Ramos (cell line): ENCODE results near the gene SH2D3A.
"Not testable (repeated sequence)": the region's sequence is repeated elsewhere in the genome, so short reads cannot be mapped to it uniquely, and the experiment has no call there.

Experiments
- in situ Hi-C: fragments of 300-500 bp; cut with MboI; formaldehyde crosslinking; loops from one replicate; pipeline ENCODE4 v1.14.3; 2022; ENCODE audit warnings: low sequenced_read_pairs; ENCODE audit not compliant: unreplicated experiment

SH2D3A gene

DNA sequence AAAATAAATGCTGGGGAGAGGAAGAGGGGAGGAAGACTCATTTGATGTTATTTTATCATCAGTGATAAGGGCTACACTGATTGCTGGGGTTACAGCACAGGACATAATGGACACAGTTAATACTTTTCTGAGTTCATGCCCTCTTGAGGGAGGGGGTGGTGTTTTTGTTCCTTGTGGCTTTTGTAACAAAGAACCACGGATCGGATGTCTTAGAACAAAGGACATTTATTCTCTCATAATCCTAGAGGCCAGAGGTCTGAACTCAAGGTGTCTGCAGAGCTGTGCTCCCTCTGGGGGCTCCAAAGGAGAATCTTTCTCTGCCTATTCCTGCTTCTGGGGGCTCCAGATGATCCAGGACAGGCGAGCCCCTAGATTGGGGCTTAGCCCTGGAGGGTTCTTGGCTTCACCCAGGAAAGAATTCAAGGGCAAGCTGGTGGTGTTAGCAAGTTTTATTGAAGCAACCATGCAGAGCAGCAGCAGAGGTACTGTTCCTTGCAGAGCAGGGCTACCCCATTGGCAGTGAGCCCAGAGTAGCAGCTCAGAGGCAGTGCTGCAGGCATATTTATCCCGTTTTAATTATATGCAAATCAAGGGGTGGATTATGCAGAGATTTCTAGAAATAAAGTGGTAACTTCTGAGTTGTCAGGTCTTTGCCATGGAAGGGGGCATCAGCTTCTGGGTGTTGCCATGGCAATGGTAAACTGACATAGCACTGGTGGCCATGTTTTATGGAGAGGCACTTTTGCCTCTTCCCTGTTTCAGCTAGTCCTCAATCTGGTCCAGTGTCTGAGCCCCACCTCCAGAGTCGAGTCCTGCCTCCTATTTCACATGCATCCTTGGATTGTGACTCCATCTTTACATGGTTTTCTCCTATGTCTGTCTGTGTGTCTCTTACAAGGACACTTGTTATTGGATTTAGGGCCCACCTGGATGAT is 23.2 kb upstream of the SH2D3A start:
- in situ Hi-C loops: no loop called here

DNA sequence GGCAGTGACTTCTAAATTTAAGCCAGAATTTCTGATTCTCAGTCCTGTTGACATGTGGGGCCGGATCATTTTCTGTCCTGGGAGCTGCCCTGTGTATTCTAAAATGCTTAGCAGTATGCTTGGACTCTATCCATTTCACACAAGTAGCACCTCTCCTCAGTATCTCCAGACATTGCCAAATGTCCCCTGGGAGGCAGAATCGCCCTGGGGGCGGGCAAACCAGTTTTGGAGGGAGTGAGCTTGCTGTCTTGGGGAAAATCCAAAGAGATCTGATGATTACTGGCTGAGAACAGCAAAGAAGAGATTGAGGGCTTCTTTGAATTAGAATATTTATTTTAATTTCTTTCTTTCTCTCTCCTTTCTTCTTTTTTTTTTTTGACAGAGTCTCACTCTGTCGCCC is 21.7 kb upstream of the SH2D3A start:
- in situ Hi-C loops: no loop called here

DNA sequence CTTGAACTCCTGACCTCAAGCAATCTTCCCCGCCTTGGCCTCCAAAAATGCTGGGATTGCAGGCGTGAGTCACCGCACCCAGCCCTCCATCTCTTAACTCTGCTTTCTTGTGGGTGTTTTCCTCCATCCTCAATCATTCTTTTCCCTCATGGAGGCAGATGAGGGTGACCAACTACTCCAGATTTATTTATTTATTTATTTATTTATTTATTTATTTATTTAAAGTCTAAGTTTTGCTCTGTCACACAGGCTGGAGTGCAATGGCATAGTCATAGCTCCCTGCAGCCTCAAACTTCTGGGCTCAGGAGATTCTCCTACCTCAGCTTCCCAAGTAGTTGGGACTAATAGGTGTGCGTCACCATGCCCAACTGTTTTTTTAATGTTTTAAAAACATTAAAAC is 20.2 kb upstream of the SH2D3A start:
- in situ Hi-C loops: no loop called here

DNA sequence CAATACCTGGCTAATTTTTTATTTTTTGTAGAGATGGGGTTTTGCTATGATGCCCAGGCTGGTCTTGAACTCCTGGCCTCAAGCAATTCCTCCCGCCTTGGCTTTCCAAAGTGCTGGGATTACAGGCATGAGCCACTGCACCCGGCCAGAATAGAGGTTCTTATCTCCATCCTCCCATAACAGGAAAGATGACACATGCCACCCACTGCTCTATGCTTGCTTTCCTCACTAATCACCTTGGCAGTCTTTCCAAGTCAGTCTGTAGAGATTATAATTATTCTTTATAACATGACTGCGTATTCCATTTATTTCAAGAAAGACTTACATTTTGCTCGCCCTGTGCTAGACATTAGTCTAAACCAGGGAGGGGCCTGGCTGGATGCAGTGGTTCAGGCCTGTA is 12.0 kb upstream of the SH2D3A start:
- in situ Hi-C loops: no loop called here

DNA sequence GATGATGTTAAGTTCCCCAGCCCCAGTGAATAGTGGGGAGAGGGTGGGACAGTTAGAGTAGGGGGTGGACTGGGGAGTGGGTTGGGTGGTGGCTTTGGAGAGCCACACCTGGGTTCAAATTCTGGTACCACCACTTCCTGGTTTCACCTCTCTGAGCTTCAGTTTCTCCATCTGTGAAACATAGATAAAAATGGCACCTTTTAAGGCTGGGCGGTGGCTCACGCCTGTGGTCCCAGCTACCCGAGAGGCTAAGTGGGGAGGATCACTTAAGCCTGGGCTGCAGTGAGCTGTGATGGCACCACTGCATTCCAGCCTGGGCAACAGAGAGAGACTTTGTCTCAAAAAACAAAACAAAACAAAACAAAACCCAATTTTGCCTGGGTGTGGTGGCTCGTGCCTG is 11.2 kb upstream of the SH2D3A start:
- in situ Hi-C loops: no loop called here

DNA sequence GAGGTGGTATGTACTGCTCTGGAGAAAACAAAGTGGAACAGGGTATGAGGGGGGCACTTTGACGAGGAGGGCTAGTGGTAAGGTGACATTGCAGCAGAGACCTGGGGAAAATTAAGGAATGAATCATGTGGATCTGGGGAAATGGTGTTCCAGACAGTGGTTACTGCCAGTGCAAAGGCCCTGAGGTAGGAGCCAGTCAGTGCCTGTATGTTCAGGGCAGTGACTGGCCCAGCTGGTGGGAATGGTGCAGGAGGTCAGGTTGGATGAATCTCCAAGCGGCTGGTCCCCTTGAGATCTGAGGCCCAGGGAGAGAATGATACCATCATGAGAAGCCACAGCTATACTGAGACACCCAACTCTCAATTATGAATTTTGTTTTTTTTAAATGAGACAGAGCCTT is 10.2 kb upstream of the SH2D3A start:
- in situ Hi-C loops: no loop called here

DNA sequence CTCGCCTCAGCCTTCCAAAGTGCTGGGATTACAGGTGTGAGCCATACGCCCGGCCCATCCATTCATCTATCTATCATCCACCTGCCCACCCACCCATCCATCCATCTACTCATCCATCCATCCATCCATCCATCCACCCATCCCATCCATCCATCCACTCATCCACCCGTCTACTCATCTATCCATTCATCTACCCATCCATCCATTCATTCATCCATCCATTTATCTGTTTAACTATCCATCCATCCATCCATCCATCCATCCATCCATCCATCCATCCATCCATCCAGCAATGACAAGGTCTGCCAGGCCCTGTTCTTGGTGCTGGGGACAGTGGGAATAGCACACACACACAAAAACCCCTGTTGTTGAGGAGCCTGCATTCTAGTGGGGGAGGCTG is 9.8 kb upstream of the SH2D3A start:
- in situ Hi-C loops: no loop called here

DNA sequence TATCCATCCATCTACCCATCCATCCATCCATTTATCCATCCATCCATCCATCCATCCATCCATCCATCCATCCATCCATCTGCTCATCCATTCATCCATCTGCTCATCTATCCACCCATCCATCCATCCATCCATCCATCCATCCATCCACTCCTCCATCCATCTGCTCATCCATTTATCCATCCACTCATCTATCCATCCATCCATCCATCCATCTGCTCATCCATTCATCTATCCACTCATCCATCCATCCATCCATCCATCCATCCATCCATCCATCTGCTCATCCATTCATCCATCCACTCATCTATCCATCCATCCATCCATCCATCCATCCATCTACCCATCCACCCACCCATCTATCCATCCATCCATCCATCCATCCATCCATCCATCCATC is 8.8 kb upstream of the SH2D3A start:
- in situ Hi-C loops: not testable (repeated sequence)

DNA sequence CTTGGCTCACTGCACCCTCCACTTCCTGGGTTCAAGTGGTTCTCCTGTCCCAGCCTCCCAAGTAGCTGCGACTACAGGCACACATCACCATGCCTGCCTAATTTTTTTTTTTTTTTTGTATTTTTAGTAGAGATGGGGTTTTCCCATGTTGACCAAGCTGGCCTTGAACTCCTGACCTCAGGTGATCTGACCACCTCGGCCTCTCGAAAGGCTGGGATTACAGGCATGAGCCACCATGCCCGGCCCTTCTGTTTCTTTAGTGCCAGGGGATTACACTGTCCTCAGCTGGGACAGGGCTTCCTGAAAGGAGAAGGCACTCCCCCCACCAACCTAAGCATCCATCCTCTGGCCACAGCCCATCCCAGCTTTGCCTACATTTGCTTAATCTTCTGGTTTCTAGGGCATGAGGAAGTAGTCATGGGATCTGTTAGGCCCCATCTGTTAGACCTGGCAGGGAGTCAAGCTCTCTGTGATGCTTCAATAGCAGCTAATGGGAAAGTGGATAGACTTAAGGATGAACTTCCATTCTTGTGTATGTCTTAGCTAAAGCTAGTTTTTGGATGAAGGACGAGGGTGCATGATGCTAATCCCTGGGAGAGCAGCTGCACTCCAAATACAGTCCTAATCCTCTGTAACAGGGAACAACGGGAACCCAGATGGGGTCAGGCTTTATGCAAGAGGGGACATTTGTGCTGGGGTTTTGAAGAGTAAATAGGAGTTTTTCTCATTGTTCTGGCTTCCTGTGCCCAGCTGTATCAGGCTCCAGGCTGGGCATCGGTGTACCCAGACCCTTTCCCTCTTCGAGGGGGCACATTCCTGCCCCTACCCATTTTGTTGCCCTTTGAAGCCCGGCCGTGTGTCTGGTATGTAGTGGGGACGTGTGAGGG is 7.8 kb upstream of the SH2D3A start:
- in situ Hi-C loops: no loop called here

DNA sequence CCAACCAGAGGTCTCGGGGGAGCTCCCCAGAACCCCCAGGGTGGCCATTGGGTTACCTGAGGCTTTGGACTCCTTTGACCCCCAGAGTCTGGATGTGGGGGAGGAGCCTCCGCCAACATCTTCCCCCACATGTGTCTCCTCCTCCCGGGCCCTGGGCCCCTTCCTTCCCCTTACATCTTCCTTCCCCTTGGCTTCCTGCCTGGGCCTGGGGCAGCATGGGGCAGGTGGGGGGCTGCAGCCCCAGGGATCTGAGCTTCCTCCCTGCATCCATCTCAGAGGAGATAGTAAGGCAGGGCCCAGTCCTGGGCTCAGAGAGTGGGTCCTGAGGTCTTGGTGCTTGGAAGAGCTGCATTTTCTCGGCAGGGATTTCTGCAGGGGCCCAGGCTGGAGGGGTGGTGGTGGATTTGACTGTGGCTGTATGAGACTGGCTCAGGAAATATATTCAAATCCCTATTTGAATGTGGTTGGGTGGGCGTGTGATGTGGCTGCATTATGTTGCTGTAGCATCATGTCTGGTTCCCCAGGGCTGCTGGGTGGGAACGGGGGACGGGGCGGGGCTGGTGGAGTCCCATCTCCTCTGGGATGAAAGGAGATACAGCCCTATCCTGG is 6.2 kb upstream of the SH2D3A start:
- in situ Hi-C loops: no loop called here

DNA sequence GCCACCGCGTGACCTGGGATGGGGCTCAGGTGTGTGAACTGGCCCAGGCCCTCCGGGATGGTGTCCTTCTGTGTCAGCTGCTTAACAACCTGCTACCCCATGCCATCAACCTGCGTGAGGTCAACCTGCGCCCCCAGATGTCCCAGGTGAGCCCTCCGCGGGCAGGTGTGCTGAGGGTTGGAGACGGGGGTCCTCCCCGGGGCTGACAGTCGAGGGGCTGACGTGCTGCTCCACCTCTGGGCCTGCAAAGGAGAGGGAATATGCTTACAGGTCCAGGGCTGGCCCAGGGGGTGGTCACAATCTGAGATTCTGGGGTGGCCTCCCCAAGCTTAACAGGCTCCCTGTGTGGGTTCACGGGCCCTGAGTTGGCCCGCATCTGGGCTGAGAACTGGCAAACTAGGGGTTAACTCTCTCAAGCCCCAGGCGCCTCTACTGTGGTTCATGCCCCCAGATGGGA is 5.7 kb upstream of the SH2D3A start:
- in situ Hi-C loops: no loop called here

DNA sequence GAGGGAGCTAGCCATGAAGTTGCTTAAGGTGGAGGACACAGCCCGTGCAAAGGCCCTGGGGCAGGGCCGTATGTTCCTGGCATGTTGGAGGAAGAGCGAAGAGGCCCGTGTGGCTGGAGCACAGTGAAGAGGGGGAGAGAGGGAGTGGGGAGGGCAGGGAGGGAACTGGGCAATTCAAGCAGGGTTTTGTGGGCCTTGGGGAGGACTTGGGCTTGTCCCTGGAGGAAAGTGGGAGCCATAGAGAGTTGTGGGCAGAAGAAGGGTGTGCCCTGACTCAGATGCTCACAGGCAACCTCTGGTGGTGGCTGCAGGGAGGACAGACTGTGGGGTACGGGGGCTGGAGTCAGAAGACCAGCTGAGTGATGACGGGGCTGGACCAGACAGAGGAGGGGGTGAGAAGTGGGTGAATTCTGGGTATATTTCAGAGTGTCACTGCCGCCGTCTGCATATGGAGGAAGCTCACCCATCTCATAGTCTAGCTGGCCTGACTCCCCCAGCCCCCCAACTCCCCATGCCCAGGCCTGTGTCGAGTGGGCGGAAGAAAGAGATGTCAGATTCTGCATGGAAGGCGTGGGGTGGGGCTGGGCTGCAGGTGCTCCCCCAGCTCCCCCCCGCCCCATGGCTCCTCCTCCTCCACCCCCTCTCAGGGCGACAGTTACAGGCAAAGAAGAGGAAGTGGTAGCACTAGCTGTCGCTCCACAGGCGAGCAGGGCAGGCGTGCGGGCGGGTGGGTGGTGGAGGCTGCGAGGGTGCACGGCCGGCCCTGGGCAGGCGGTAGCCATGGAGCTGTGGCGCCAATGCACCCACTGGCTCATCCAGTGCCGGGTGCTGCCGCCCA is 5.0 kb upstream of the SH2D3A start, which contains the start of gene VAV1:
TSS of gene VAV1 (plus strand) at position 681 of the 838 bp plus-strand sequence. CDS start at position 781, 100 bp downstream.
- in situ Hi-C loops: no loop called here

DNA sequence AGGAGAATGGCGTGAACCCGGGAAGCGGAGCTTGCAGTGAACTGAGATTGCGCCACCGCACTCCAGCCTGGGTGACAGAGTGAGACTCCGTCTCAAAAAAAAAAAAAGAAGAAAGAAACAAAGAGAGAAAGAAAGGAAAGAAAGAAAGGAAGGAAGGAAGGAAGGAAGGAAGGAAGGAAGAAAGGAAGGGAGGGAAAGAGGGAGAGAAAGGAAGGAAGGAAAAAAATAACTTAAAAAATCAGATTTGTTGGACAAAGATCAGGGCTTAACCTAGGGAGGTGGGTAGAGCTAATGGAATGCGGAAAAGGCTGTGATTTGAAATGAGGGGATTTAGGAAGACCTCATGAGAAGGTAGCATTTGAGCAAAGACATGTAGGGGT is 4.4 kb upstream of the SH2D3A start:
- in situ Hi-C loops: not testable (repeated sequence)

DNA sequence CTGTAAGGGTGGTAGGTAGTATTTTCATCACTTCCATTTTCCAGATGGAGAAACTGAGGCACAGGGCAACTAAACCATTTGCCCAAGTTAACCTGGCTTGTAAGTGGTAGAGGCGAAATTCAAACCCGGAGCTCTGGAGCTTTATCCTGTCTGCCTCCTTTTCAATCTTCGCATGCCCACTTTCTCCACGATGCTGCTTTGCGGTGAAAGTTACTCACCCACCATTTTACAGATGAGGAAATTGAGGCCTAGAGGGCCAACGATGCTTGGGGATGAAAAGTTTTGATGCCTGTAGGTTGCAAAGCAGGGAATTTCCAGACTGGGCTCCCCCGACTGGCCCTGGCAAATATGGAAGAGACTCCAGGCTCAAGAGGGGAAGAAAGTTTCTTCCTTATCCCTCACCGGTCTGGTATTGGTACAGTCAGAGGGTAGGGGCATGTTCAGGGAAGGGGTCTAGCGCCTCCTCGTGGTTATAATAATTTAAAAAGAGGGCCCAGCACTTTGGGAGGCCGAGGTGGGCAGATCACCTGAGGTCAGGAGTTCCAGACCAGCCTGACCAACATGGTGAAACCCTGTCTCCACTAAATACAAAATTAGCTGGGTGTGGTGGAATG is 1.9 kb upstream of the SH2D3A start:
- in situ Hi-C loops: no loop called here

DNA sequence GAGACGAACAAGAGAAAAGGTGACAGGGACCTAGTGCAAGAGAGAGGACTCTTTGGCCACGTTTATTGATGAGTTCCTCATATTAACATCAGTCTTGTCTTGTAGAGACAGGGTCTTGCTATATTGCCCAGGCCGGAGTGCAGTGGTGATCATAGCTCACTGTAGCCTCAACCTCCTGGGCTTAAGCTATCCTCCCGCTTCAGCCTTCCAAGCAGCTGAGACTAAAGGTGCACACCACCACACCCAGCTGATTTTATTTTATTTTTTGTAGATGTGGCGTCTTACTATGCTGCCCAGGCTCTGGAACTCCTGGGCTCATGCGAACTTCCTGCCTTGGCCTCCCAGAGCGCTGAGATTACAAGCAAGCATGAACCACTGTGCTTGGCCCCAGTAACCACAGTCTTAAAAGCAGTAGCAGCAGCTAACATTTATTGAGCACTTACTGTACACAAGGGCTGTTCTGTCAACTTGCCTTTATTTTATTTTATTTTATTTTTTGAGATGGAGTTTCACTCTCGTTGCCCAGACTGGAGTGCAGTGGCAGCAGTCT is 1.1 kb upstream of the SH2D3A start:
- in situ Hi-C loops: no loop called here

DNA sequence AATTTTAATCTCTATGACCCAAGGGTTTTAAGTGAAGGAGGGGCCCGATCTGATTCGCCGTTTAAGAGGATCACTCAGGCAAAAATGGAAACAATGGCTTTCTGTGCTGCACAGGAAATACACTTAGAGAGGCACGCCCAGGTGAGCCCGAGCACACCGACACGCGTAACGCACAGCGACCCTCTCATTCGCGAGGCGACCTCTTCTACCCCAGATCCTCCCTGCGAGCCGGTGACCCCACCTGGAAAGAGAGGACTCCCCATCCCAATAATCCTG is 216 bp downstream of the SH2D3A start:
- in situ Hi-C loops: no loop called here

DNA sequence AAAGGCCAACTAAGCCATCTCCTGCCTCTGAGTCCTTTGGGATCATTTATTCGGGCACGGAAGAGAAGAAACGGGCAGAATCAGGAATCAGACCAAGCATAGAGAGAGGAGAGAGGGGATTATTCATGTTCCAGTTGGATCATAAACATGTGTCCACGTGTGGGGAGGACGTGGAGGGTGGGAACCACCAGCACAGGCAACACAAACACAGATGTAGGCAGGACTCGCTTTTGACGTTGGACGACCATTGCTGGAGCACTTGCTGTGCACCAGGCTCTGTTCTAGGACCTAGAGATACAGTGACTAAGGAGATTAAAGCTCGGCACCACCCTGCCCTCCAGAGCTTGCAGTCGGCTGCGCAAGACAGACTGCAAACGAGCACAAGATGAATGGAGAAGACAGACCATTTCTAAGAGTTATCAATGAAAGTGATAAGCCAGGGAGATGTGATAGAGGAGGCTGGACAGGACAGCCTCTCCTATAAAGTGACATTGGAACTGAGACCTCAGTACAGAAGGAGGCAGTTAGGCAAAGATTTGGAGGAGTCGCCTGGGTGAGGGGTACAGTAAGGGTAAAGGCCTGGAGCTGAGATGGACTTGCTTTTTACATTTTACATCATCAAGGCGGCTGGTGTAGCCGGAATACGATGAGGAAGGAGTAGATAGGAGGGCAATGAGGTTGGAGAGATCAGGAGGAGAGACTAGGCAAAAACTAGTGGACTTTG is 716 bp downstream of the SH2D3A start:
- in situ Hi-C loops: no loop called here

DNA sequence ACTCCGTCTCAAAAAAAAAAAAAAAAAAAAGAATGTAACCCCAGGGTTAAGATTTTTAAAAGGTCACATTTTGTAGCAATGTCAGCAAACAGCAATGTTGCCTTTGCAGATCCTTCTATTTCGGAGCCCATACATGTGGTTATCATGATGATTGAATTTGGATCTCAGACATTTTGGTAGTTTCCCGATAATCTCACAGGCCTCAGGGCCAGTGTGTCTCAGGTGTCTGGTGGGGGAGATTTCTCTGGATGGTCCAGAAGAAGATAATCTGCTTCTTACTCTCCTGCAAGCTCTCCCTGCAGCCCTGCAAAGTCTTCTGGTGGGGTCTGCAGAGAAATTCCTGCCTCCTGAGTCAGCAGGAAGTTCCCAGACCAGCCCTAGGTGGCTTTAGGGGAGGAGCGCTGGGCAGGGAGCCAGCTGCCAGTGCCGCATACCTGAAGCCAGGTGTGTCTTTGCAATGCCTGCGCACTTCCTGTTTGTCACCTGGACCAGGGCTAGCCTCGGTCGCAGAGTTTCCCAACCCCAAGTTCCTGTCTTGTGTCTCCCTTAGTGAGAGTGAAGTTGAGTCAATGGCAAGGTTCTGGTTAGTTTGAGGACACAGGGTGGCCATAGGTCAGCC is 1.4 kb downstream of the SH2D3A start:
- in situ Hi-C loops: no loop called here
